Amniotic stem cell (primary cell): ENCODE measurements around the gene SSTR3.

ENCODE experiments used
- DNase-seq: peaks from one replicate; lab custom pipeline; 2025; lab: John Stamatoyannopoulos, UW

Gene SSTR3

DNA sequence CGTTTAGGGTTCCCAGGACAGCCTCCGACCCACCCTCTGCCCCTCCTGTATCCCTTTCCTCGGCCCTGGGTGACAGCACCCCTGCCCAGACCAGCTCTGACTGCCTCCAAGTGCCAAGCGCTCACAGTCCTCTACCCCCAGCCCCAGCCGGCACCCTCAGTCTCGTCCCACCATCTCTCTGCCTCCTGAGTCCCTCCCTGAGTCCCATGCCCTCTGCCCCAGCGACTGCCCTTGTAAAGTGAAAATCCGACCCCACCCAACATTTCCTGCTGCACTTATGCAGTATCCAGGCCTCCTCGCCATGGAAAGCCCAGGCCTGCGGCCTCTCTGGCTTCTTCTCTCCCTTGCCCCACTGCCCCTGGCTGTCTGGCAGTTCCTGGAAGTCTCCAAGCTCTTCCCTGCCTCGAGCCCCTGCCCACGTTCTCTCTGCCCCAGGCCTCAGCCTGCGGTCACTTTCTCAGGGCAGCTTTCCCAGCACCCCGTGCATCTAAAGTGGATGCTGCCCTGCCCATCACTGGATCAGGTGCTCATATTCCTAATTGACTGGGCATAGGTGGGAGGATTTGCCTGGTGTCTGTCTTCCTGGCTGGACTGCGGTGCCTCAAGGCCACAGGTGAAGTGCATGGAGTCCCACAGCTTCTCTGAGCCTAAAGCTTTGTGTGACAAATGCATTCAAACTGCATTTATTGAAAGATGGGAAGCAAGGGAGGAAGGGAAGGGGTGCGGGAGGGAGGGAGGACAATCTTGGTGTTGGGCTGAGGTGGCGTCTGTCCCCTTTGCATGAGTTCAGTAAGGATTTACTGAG lies 44.9 kb downstream of the SSTR3 start:
- no peak for DNase-seq

DNA sequence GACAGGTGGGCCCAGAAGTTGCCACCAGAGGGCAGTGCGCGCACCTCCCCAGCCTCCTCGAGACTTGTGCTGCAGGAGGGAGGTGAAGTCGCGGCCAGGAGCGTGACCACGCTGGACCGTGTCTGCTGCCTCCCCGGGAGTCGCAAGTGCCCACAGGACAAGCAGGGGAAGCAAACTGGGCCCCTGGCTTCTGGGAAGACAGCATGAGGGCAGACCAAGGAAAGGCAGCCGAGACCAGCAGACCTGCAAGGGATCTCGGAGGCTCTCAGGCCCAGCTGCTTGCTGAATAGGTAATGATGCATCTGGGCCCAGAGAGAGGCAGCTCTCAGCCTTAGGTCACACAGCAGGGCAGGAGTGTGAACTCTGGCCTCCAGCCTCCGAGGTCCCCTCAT lies 45.6 kb downstream of the SSTR3 start:
- peak; percentile 36 for DNase-seq

DNA sequence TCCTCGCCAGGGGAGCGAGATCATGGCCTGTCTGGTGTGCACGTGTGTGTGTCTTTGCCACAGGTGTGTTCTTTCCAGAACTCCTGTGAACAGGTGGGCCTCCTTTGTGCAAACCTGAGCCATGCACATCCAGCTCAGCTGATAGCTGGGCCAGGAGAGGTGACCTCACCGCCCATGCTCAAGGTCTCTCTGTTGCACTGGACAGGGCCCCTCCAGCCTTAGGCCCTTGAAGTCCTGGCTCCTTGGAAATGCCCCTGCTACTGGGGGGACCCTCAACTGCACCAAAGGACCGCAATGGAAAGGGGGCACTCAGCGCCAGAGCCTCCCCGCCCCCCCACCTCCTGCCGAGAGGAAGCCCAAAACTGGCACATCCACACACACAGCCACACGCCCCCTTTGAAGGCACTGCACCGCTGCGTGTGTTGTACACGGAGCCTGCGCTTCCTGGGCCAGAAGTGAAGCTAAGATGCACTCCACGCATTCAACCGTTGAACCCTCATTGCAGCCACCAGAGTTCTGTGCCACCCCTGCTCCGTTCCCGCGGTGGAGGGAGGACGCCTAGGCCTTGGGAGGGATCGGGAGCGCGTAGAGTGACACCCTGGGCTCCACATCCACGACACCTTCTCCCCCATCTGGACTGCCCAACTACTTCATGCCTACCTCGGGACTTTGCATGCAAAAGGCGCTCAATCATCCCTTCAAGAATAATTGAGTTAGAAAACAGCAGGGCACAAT lies 46.2 kb downstream of the SSTR3 start:
- no peak for DNase-seq

DNA sequence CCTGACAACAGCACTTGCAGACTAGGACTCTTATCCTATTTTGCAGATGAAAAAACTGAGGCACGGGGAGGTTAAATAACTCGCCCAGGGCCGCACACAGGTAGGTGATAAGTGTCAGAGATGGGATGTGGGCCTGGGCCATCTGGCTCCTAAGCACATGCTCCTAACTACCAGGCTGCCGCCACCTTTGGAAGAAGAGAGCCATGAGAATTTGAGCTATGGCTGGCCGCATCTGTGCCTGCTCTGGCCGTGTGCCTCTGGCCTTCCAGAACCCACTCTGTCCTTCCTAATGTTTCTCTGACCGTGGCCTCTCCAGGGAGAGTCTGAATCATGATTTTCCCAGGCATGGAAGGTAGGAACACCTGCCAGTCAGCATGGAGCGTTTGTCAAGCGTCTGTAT lies 47.2 kb downstream of the SSTR3 start:
- DNase-seq = no peak

DNA sequence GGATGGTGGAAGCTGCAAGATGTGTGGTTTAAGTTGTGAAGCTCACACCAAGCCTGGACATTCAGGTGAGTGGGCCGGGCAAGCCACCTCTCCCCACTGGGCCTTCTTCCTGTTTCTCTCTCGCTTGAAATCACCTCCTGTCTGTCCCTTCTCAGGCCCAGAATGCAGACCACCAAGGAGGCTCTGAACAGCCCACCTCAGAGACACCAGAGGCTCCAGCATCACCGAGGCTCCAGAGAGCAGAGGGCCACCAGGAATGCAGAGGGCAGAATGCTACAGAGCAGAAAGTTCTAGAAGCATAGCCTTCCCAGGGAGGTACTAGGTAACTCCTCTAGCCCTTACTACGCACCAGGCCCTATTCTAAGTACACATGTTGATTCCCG lies 47.8 kb downstream of the SSTR3 start:
- no peak for DNase-seq

DNA sequence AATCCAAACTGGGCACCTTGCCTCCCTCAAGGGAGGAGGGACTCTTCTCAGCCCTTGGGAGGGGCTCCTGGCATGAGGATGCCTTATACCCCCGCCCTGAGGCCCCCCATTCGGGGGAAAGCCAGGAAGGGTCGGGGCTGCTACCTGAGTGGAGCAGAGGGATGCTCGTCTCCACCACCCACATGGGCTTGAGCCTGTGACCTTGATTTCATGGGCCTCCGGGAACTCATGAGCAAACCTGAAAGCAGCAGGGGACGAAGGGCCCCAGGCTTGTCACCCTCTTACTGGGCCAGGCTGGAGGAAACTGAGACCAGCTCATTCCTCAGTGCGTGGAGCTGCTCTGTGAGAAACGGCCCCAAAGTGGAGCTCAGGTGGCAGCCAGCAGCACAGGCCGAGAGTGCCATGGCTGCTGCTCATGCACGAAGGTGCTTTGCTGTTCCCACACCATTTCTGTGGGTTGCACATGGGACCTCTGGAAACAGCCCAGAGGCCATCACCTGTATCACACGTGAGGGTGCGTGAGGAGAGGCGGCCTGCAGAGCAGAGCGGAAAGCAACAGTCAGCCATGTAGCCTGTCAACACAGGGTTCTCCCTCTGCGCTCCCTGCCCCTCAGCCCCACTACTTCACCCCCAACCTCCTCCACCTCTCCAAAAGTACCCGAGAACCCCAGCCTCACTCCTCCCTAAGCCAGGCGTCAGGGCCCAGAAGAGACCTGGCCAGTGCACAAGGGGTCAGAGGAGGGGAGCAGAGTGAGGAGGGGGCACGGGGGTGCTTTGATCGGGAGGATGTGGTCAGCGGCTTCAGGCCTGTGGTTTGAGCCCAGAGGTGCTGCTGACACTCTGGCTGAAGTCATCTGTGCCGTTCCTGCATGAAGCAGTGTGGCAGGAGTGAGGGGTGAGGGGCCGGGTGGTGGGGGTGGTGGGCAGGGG lies 48.4 kb downstream of the SSTR3 start:
- DNase-seq = no peak

DNA sequence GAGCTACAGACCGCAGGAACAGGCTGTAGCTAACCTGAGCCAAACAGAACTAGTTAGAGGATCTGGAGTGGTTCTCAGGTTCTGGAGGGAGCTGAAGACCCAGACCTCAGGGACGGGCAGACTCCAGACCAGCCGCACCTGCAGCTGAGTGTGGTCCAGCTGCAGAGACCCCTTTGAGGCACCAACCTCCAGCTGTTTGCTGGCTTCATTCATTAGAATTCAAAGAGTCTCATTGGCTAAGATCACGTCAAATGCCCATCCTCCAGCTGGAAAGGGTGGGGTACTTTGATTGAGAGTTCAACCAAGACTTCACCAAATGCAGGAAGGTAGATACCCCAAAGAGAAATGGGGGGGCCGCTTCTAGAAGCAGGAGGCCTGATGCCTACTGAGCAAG lies 49.2 kb downstream of the SSTR3 start:
- DNase-seq = no peak

DNA sequence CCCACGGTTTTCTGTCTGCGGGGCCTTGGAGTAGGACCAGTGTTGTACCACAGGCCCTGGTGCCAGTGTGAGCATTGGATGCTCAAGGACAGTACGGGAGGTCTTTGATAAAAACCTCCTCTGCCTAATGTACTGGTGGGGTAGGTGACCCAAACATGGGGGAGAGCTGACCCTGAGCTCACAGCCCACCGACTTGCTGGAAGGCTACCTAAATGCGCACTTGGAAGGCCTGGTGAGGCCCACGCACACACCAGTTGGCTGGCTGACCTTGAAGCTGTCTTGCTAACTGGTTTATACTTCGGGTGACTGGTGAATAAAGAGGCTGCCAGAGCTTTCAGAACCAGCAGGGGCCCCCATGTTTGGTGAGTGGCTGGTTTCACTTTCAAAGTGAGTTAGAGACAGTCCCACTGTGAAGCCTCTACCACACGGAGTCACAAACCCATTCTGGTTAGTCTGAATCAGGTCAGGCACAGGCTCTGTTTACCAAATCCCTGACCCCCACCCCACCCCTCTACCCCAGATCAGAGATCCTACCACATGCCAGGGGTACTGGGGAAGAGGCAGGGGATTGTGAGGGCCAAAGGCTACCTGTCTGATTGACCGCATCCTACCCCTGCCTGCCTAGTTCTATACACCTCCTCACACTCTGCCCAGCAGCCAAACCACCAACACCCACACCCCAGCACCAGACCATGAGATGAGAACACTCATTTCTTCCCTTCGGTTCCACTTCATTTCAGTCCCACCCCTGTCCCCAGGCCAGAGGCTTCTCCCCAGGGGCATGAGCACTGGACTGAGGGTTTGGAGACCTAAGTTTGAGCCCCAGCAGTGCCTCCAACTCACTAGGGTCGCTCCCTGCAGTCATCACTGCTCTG lies 49.8 kb downstream of the SSTR3 start:
- no peak for DNase-seq

DNA sequence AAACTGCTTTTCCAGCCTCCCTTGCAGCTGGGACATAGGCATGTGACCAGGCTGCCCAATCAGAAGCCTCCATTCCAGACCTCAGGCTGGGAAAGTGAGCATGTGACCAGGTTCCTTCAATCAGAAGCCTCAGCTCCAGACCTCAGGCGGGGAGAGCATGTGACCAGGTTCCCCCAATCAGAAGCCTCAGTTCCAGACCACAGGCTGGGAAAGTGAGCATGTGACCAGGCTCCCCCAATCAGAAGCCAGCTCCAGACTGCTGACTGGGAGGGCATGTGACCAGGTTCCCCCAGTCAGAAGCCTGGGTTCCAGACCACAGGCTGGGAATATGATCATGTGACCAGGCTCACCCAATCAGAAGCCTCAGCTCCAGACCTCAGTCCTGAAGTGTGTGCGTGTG lies 50.8 kb downstream of the SSTR3 start:
- DNase-seq = no peak

DNA sequence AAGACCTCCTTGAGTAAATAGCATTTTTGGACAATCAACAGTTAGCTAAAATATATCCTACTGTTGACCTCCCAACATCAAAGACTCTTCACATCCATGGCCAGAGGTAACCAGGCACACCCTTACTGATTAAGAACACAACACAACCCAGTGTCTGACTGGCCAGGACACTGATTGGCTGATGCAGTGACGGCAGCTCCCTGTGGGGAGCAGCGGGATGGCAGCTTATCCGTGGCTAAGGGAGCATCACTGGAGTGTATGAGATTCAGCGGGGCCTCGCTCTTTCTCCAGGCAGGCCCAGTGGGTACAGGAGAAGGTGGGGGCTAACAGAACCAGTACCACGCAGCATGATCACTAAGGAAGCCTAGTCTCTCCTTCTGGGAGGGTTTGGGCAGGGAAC lies 52.2 kb downstream of the SSTR3 start:
- no peak for DNase-seq

DNA sequence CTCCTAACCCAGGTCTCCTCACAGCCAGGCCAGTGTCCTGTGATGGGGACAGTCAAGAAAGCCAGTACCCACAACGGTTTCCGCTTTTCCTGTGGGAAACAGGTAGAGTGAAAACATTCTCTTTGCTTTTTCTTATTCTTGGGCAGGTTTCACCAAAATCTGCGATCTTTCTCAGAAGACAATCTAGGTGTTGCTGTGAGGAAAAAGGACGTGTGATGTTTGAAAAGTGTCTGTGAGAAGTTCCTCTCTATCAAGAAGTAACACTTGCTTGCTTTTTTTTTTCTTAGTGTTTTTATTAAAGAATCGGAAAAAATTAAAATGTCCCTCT lies 53.4 kb downstream of the SSTR3 start:
- no peak for DNase-seq

DNA sequence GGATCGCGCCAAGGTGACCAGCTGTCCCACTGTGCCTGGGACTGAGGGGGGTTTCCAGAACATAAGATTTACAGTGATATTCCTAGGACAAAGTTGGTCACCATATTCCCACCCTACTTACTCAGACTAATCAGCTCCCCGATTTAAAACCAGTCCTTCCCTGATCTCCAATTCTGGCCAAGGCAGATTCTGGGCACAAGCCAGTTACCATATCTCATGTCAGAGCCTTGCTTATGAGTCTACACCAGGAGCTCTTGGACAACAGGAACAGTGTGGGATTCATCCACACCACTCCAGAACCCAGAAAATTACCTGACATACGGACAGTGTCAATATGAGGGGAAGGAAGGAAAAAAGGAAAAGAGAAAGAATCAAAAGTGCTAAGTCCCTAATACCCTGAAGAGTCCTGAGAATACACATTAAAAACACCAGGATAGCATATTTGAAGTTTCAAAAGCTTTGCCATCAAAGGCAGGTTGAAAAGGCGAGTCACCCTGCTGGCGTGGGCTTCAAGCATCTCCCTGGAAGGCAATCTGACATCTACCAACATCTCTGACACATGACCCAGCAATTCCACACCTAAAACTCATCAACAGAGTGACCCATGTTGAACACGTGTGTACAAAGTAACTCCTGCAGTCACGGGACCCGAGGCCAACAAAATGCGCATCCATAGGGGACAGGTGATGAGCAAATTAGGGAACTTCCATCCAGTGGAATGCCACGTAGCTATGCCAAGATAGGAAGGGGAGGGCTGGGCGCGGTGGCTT lies 54.6 kb downstream of the SSTR3 start:
- DNase-seq = no peak

DNA sequence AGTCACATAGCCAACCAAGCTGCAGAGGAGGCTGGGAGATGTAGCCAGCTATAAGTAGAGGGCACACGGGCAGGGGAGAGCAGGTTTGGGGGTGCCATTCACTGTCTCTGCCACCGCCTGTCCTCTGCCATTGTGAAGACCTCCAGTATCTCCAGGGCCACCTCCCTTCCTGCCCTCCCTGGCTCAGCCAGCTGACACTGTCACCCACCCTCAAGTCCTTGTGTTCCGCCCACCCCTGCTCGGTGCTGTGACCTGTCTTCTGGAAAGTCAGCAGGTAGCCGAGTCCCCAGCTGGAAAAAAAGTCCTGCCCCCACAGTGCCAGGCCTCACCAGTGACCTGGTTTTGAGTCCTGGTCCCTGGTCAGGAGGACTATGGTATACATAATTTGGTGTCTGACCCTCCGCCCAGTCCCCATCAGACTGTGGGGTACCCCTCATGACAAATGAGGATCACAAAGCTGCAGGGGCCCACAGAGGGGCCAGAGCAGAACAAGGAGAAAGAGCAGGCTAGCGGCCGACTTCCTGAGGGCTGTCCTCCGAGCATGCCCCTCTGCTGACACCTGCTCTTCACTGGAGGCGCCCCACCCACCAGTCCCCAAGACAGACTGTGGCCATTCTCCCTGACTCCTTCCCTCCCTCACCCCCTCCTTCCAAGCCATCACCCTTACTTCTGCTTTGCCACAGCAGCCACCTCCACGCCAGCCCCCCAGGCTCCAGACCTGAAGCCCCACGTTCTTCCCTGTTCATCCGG lies 55.4 kb downstream of the SSTR3 start:
- DNase-seq = no peak

DNA sequence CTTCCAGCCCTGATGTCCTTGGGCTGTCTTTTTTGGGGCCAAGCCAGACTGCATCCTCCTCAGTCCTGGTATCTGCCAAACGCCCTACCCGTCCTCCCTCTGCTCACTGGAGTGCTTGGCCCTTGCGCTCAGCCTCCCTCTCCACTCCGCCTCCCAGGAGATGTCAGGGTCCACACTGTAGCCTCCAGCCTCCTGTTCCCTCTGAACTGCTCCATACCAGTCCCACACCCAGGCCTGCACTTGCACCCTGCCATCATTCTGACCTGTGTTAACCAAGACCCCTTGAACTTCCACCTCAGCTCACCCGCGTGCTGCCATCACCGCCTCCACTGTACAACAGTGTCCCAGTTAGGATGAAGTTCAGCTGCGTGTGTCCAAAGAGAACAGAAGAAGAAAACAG lies 56.3 kb downstream of the SSTR3 start:
- no peak for DNase-seq

DNA sequence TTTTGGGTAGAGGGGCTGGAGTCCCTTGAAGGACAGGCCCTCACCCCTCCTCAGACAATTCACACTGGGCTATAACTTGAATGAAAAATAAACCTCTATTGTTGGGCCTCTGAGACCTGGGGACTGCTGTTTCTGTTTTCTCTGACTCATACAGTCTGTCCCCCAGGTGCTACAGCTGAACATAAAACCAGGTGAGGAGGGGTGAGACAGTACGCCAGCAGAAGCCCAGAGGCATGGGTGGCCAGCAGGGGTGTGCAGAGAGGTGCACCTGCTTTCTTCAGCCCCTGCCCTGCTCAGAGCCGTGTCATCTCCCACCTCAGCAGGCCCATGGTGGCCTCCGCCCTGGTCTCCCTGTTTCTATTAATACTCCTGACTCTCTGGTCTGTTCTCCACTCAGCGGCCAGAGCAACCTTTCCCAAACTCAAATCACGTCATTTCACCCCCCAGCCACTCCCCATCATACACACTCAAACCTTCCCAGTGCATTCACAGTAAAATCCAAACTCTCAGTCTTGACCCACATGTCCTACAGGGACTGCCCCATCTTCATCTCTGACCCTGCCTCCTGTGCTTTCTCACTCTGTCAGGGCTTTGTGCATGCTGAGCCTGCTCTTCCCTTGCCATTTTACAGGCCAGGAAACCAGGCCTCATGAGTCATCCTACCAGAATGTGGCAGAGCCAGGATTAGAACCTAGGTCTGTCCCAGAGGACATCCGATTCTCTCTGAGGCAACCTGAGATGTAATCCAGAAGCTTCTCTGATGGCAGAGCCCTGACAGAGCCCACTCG lies 57.2 kb downstream of the SSTR3 start:
- DNase-seq = no peak
